Measurements from ENCODE around the gene RET.
"Not testable (repeated sequence)": the region's sequence is repeated elsewhere in the genome, so short reads cannot be mapped to it uniquely, and the experiment has no call there.

RET gene

GRCh38 chr10:43079856-43080255 is 3.0 kb downstream of the RET start:
- no peak for DNase-seq

GRCh38 chr10:43082087-43082486 is 5.2 kb downstream of the RET start:
- no peak for DNase-seq

GRCh38 chr10:43082746-43083145 is 5.9 kb downstream of the RET start:
- DNase-seq = no peak

- no peak for DNase-seq
Measured at GRCh38 chr10:43083764-43084163, 6.9 kb downstream of the RET start.

- DNase-seq = no peak
Measured at GRCh38 chr10:43084812-43085211, 7.9 kb downstream of the RET start.

GRCh38 chr10:43086321-43086942 is 9.6 kb downstream of the RET start:
- no peak for DNase-seq

- no peak for DNase-seq
Measured at GRCh38 chr10:43089519-43089918, 12.7 kb downstream of the RET start.

GRCh38 chr10:43090188-43090587 is 13.3 kb downstream of the RET start:
- no peak for DNase-seq

- no peak for DNase-seq
Measured at GRCh38 chr10:43090664-43091063, 13.8 kb downstream of the RET start.

GRCh38 chr10:43091846-43092245 is 15.0 kb downstream of the RET start:
- no peak for DNase-seq

GRCh38 chr10:43093423-43094076 is 16.7 kb downstream of the RET start:
- no peak for DNase-seq

- no peak for DNase-seq
Measured at GRCh38 chr10:43094085-43094484, 17.2 kb downstream of the RET start.

- not testable (repeated sequence) for DNase-seq
Measured at GRCh38 chr10:43099339-43099738, 22.5 kb downstream of the RET start.

- DNase-seq = no peak
Measured at GRCh38 chr10:43099928-43100327, 23.1 kb downstream of the RET start.

GRCh38 chr10:43100366-43100765 is 23.5 kb downstream of the RET start:
- DNase-seq = no peak

- DNase-seq = no peak
Measured at GRCh38 chr10:43102063-43102828, 25.4 kb downstream of the RET start.

GRCh38 chr10:43105102-43105955 is 28.5 kb downstream of the RET start:
- peak; percentile 52 for DNase-seq

- DNase-seq = no peak
Measured at GRCh38 chr10:43105956-43106229, 29.0 kb downstream of the RET start.

GRCh38 chr10:43106256-43107091 is 29.6 kb downstream of the RET start:
- DNase-seq = no peak

GRCh38 chr10:43108951-43109350 is 32.1 kb downstream of the RET start:
- no peak for DNase-seq

- no peak for DNase-seq
Measured at GRCh38 chr10:43109671-43110249, 32.9 kb downstream of the RET start.

All from NCI-H748 treated with DMSO at 0.1 percent for 48 hours (cell line).